Measurements from ENCODE around the gene NTSR2. TPM values are rescaled to one million over a fixed set of nuclear protein-coding genes. Genes with fewer than 3 reads are reported as not detected.

Gene NTSR2
- total and polyA plus RNA-seq, 2 experiments from 2014 or later: 0.10 TPM; not detected in 1

DNA sequence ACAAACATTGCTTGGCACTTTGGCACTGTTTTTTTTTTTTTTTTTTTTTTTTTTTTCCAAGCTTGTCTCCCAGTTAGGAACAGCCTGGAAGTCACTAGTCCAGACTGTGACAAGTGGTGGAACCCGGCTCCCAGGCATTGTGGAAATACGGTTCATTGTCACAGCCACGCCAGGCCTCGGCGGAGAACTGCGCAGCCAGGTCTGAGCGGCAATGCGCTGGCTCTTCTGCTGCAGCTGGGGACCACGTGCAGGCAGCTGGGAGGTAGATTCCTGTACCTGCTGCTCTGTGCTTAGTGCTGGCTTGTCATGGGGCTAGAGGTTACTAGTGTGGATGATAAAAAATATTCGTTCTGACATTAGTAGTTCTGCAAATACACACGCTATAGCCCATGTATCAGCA, 5.0 kb downstream of the NTSR2 start (continued):
- TF ChIP-seq, protein P1, sequence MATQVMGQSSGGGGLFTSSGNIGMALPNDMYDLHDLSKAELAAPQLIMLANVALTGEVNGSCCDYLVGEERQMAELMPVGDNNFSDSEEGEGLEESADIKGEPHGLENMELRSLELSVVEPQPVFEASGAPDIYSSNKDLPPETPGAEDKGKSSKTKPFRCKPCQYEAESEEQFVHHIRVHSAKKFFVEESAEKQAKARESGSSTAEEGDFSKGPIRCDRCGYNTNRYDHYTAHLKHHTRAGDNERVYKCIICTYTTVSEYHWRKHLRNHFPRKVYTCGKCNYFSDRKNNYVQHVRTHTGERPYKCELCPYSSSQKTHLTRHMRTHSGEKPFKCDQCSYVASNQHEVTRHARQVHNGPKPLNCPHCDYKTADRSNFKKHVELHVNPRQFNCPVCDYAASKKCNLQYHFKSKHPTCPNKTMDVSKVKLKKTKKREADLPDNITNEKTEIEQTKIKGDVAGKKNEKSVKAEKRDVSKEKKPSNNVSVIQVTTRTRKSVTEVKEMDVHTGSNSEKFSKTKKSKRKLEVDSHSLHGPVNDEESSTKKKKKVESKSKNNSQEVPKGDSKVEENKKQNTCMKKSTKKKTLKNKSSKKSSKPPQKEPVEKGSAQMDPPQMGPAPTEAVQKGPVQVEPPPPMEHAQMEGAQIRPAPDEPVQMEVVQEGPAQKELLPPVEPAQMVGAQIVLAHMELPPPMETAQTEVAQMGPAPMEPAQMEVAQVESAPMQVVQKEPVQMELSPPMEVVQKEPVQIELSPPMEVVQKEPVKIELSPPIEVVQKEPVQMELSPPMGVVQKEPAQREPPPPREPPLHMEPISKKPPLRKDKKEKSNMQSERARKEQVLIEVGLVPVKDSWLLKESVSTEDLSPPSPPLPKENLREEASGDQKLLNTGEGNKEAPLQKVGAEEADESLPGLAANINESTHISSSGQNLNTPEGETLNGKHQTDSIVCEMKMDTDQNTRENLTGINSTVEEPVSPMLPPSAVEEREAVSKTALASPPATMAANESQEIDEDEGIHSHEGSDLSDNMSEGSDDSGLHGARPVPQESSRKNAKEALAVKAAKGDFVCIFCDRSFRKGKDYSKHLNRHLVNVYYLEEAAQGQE (IDR thresholded peaks at IDR 0.05; ENCODE audit: unreplicated experiment): no peak
- TF ChIP-seq STAT1 (IDR thresholded peaks at IDR 0.05; ENCODE audit: unreplicated experiment) (no peak), EZH2 (IDR thresholded peaks at IDR 0.05; ENCODE audit: low read depth, unreplicated experiment) (no peak), ZNF331 (CRISPR knock-in tag; IDR thresholded peaks at IDR 0.05; ENCODE audit: low read depth) (no peak)
- TF ChIP-seq, protein P2, sequence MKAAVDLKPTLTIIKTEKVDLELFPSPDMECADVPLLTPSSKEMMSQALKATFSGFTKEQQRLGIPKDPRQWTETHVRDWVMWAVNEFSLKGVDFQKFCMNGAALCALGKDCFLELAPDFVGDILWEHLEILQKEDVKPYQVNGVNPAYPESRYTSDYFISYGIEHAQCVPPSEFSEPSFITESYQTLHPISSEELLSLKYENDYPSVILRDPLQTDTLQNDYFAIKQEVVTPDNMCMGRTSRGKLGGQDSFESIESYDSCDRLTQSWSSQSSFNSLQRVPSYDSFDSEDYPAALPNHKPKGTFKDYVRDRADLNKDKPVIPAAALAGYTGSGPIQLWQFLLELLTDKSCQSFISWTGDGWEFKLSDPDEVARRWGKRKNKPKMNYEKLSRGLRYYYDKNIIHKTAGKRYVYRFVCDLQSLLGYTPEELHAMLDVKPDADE (IDR thresholded peaks at IDR 0.05): no peak
- TF ChIP-seq, protein P3, sequence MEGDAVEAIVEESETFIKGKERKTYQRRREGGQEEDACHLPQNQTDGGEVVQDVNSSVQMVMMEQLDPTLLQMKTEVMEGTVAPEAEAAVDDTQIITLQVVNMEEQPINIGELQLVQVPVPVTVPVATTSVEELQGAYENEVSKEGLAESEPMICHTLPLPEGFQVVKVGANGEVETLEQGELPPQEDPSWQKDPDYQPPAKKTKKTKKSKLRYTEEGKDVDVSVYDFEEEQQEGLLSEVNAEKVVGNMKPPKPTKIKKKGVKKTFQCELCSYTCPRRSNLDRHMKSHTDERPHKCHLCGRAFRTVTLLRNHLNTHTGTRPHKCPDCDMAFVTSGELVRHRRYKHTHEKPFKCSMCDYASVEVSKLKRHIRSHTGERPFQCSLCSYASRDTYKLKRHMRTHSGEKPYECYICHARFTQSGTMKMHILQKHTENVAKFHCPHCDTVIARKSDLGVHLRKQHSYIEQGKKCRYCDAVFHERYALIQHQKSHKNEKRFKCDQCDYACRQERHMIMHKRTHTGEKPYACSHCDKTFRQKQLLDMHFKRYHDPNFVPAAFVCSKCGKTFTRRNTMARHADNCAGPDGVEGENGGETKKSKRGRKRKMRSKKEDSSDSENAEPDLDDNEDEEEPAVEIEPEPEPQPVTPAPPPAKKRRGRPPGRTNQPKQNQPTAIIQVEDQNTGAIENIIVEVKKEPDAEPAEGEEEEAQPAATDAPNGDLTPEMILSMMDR (conservative IDR thresholded peaks at IDR 0.05; ENCODE audit: low read depth in 2 of 2): no peak

DNA sequence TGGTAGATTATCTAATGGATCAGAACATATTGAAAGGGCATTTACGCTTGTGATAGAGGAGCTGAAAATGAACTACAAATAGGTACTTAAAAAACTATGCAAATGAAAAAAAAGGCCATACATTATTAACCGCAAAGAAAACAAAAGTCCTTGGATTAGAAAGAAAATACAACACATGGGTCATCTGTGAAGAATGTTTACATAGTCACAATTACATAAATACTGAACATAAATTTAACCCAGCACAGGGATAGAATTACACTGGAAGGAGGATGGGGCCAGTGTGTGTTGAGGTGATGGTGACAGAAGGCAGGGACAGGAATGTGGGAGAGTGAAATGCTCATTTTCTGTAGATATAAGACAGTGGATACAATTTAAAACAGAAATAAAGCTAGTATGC, 6.6 kb downstream of the NTSR2 start:
- DNase-seq (ENCODE audit: low spot score): no peak
- H2AFZ ChIP-seq: no peak overlapping the region
- H3K27ac ChIP-seq (ENCODE audit: low read depth): no peak overlapping the region
- H3K4me1 ChIP-seq (ENCODE audit: insufficient read depth): no peaks in the 10 kb centered on the region
- no peak overlapping the region for H3K4me3 ChIP-seq
- peaks cover 10% of the 10 kb centered on the region; the same call in 1 of the 2 replicates for H3K27me3 ChIP-seq (ENCODE audit: insufficient read depth)
- Mint-ChIP-seq H3K27ac (no peak overlapping the region), H3K9me3 (peaks cover 5% of the 10 kb centered on the region), H3K36me3 (ENCODE audit: low read depth) (peaks cover 3% of the 10 kb centered on the region; the same call in 1 of the 3 replicates), H3K4me1 (no peaks in the 10 kb centered on the region), H3K4me3 (no peak overlapping the region), H3K27me3 (ENCODE audit: insufficient read depth, low read depth, poor library complexity) (peaks cover 14% of the 10 kb centered on the region)
- no peaks in the 10 kb centered on the region for H3K9me2 ChIP-seq (ENCODE audit: insufficient read depth)
- H3K79me2 ChIP-seq (replicated peaks; ENCODE audit: insufficient read depth): no peaks in the 10 kb centered on the region
- no peaks in the 10 kb centered on the region for H3F3A ChIP-seq (replicated peaks; ENCODE audit: low read depth)
- H3K36me3 ChIP-seq (ENCODE audit: insufficient read depth): no peaks in the 10 kb centered on the region
- no peak overlapping the region for H3K4me2 ChIP-seq
- no peaks in the 10 kb centered on the region for H4K20me1 ChIP-seq (replicated peaks; ENCODE audit: insufficient read depth)
- ATAC-seq: no peak
- TF ChIP-seq, protein P3 (conservative IDR thresholded peaks at IDR 0.05; ENCODE audit: low read depth in 2 of 2): no peak
- TF ChIP-seq JUNB (IDR thresholded peaks at IDR 0.05; ENCODE audit: unreplicated experiment) (no peak), EZH2phosphoT487 (IDR thresholded peaks at IDR 0.05; ENCODE audit: unreplicated experiment) (no peak), POLR2AphosphoS5 (IDR thresholded peaks at IDR 0.05; ENCODE audit: low read depth) (no peak), CREB1 (CRISPR knock-in tag; IDR thresholded peaks at IDR 0.05; ENCODE audit: low read depth) (no peak), ZNF331 (CRISPR knock-in tag; IDR thresholded peaks at IDR 0.05; ENCODE audit: low read depth) (no peak)
